Measurements from ENCODE around the gene RFX6.
"Not testable (repeated sequence)": the region's sequence is repeated elsewhere in the genome, so short reads cannot be mapped to it uniquely, and the experiment has no call there.

The RFX6 gene

GRCh38 chr6:116876635-116877611, at the start of gene RFX6:
RFX6 (plus strand) TSS chr6:116877242; CDS start chr6:116877276, 34 bp downstream.
- DNase-seq (ENCODE audit: low read depth), result no peak

GRCh38 chr6:116827561-116828240, 49.3 kb upstream of the RFX6 start:
- DNase-seq (ENCODE audit: low read depth), result no peak

GRCh38 chr6:116828983-116829382, 48.1 kb upstream of the RFX6 start, which contains the start of gene GPRC6A:
GPRC6A (minus strand) TSS chr6:116829083; CDS start chr6:116829013, 70 bp downstream.
- no peak for DNase-seq (ENCODE audit: low read depth)

- DNase-seq (ENCODE audit: low read depth), result not testable (repeated sequence)
These were observed 42.5 kb upstream of the RFX6 start for GRCh38 chr6:116834526-116834925.

GRCh38 chr6:116836606-116837342, 40.3 kb upstream of the RFX6 start:
- no peak for DNase-seq (ENCODE audit: low read depth)

GRCh38 chr6:116840091-116840490, 37.0 kb upstream of the RFX6 start:
- no peak for DNase-seq (ENCODE audit: low read depth)

GRCh38 chr6:116842459-116842858, 34.6 kb upstream of the RFX6 start:
- no peak for DNase-seq (ENCODE audit: low read depth)

- DNase-seq (ENCODE audit: low read depth), result no peak
These were observed 29.8 kb upstream of the RFX6 start for GRCh38 chr6:116847227-116847626.

GRCh38 chr6:116858060-116858459, 19.0 kb upstream of the RFX6 start:
- DNase-seq (ENCODE audit: low read depth), result no peak

GRCh38 chr6:116859264-116859663, 17.8 kb upstream of the RFX6 start:
- no peak for DNase-seq (ENCODE audit: low read depth)

GRCh38 chr6:116866281-116866871, 10.7 kb upstream of the RFX6 start:
- no peak for DNase-seq (ENCODE audit: low read depth)

- DNase-seq (ENCODE audit: low read depth), result no peak
These were observed 4.3 kb upstream of the RFX6 start for GRCh38 chr6:116872771-116873170.

- DNase-seq (ENCODE audit: low read depth), result no peak
These were observed 935 bp upstream of the RFX6 start for GRCh38 chr6:116876107-116876506.

GRCh38 chr6:116877743-116878142, 701 bp downstream of the RFX6 start:
- DNase-seq (ENCODE audit: low read depth), result no peak

GRCh38 chr6:116881236-116881635, 4.2 kb downstream of the RFX6 start:
- no peak for DNase-seq (ENCODE audit: low read depth)

GRCh38 chr6:116883005-116883404, 6.0 kb downstream of the RFX6 start:
- DNase-seq (ENCODE audit: low read depth), result no peak

GRCh38 chr6:116884530-116884929, 7.5 kb downstream of the RFX6 start:
- DNase-seq (ENCODE audit: low read depth), result no peak

GRCh38 chr6:116887168-116887567, 10.1 kb downstream of the RFX6 start:
- no peak for DNase-seq (ENCODE audit: low read depth)

- no peak for DNase-seq (ENCODE audit: low read depth)
These were observed 10.9 kb downstream of the RFX6 start for GRCh38 chr6:116887894-116888293.

- no peak for DNase-seq (ENCODE audit: low read depth)
These were observed 11.8 kb downstream of the RFX6 start for GRCh38 chr6:116888732-116889360.

- DNase-seq (ENCODE audit: low read depth), result no peak
These were observed 17.6 kb downstream of the RFX6 start for GRCh38 chr6:116894669-116895068.
